H9 (cell line): Measurements from ENCODE around the gene MYO1D. TPM values are rescaled to one million over a fixed set of nuclear protein-coding genes. Genes with fewer than 3 reads are reported as not detected.

Source experiments
- DNase-seq: peaks from one replicate; pipeline ENCODE4 v3.0.0-alpha.2; 2017
- H2AFZ ChIP-seq: one replicate; pipeline ENCODE4 v1.6.1; 2013; ENCODE audit warnings: mild to moderate bottlenecking, low read length, control low read depth, moderate library complexity
- H2AK5ac ChIP-seq: 2 replicates; pipeline ENCODE4 v1.6.1; 2013; ENCODE audit warnings: low read length, control low read depth, mixed read lengths; ENCODE audit not compliant: insufficient read length
- H2BK120ac ChIP-seq: one replicate; pipeline ENCODE4 v1.6.1; 2013; ENCODE audit warnings: low read depth, mild to moderate bottlenecking, low read length, control low read depth, inconsistent platforms; ENCODE audit not compliant: poor library complexity, severe bottlenecking
- H2BK12ac ChIP-seq: 2 replicates; pipeline ENCODE4 v1.6.1; 2013; ENCODE audit warnings: low read length, control low read depth, mixed read lengths, low read depth; ENCODE audit not compliant: insufficient read length
- H2BK15ac ChIP-seq: 2 replicates; pipeline ENCODE4 v1.6.1; 2013; ENCODE audit warnings: low read depth, low read length, control low read depth
- H2BK20ac ChIP-seq: one replicate; pipeline ENCODE4 v1.6.1; 2013; ENCODE audit warnings: low read depth, mild to moderate bottlenecking, low read length, control low read depth, inconsistent platforms; ENCODE audit not compliant: poor library complexity, severe bottlenecking
- H2BK5ac ChIP-seq: 2 replicates; pipeline ENCODE4 v1.6.1; 2013; ENCODE audit warnings: low read length, control low read depth, mixed read lengths; ENCODE audit not compliant: insufficient read length
- H3K14ac ChIP-seq: 2 replicates; pipeline ENCODE4 v1.6.1; 2013; ENCODE audit warnings: low read length, control low read depth; ENCODE audit not compliant: insufficient read depth
- H3K18ac ChIP-seq: 2 replicates; pipeline ENCODE4 v1.6.1; 2013; ENCODE audit warnings: low read depth, mild to moderate bottlenecking, mixed read lengths, low read length, control low read depth; ENCODE audit not compliant: insufficient read length
- H3K23ac ChIP-seq: 2 replicates; pipeline ENCODE4 v1.6.1; 2013; ENCODE audit warnings: low read length, control low read depth, mixed read lengths, low read depth; ENCODE audit not compliant: insufficient read length
- H3K23me2 ChIP-seq: 2 replicates; pipeline ENCODE4 v1.6.1; 2013; ENCODE audit warnings: low read depth, mild to moderate bottlenecking, mixed read lengths, low read length, control low read depth; ENCODE audit not compliant: insufficient read length, poor library complexity, severe bottlenecking
- H3K27ac ChIP-seq: 2 replicates; pipeline ENCODE4 v1.5.1; 2013; ENCODE audit warnings: low read length, control low read depth, mixed read lengths, low read depth; ENCODE audit not compliant: insufficient read length
- H3K27me3 ChIP-seq: 2 replicates; pipeline ENCODE4 v1.6.1; 2013; ENCODE audit warnings: low read length, control low read depth, inconsistent platforms; ENCODE audit not compliant: insufficient read depth
- H3K4ac ChIP-seq: 2 replicates; pipeline ENCODE4 v1.6.1; 2013; ENCODE audit warnings: low read depth, mild to moderate bottlenecking, control low read depth, inconsistent platforms, low read length, moderate library complexity
- H3K4me1 ChIP-seq: 2 replicates; pipeline ENCODE4 v1.6.1; 2013; ENCODE audit warnings: low read length, control low read depth, inconsistent platforms; ENCODE audit not compliant: insufficient read depth
- H3K4me2 ChIP-seq: 2 replicates; pipeline ENCODE4 v1.6.1; 2013; ENCODE audit warnings: low read length, control low read depth, mixed read lengths; ENCODE audit not compliant: insufficient read length, insufficient read depth
- H3K56ac ChIP-seq: 2 replicates; pipeline ENCODE4 v1.6.1; 2013; ENCODE audit warnings: low read depth, mild to moderate bottlenecking, mixed read lengths, low read length, control low read depth; ENCODE audit not compliant: insufficient read length
- H3K79me1 ChIP-seq: 2 replicates; pipeline ENCODE4 v1.6.1; 2013; ENCODE audit warnings: low read depth, mild to moderate bottlenecking, moderate library complexity, low read length, control low read depth, inconsistent platforms; ENCODE audit not compliant: insufficient read depth, poor library complexity, severe bottlenecking
- H3K79me2 ChIP-seq: 2 replicates; pipeline ENCODE4 v1.6.1; 2013; ENCODE audit warnings: low read length, control low read depth, inconsistent platforms; ENCODE audit not compliant: insufficient read depth
- H3K9ac ChIP-seq: 2 replicates; pipeline ENCODE4 v1.6.1; 2013; ENCODE audit warnings: low read length, control low read depth, mixed read lengths; ENCODE audit not compliant: insufficient read length; ENCODE audit errors: extremely low read depth
- H3K9me3 ChIP-seq: one replicate; pipeline ENCODE4 v1.6.1; 2013; ENCODE audit warnings: low read depth, low read length, inconsistent platforms; ENCODE audit not compliant: control insufficient read depth
- H3T11ph ChIP-seq: one replicate; pipeline ENCODE4 v1.6.1; 2013; ENCODE audit warnings: mild to moderate bottlenecking, low read length, control low read depth, inconsistent platforms
- H4K20me1 ChIP-seq: one replicate; pipeline ENCODE4 v1.6.1; 2013; ENCODE audit not compliant: control insufficient read depth, insufficient read length, insufficient read depth
- H4K5ac ChIP-seq: 2 replicates; pipeline ENCODE4 v1.6.1; 2013; ENCODE audit warnings: low read depth, mild to moderate bottlenecking, mixed read lengths, low read length, control low read depth; ENCODE audit not compliant: insufficient read length
- H4K8ac ChIP-seq: replicated peaks from 2 replicates; pipeline ENCODE4 v1.6.1; 2013; ENCODE audit warnings: low read length, control low read depth, mixed read lengths, low read depth; ENCODE audit not compliant: insufficient read length
- H4K91ac ChIP-seq: 2 replicates; pipeline ENCODE4 v1.6.1; 2013; ENCODE audit warnings: low read depth, mild to moderate bottlenecking, moderate library complexity, mixed read lengths, low read length, control low read depth; ENCODE audit not compliant: insufficient read length
- H3K27ac Mint-ChIP-seq, 3 experiments: 2 replicates in 2 of 3; 3 replicates in 1 of 3; pipeline ENCODE4 v1.8.0; 2020 to 2021; ENCODE audit warnings: mixed read lengths in 3 of 3, mild to moderate bottlenecking in 1 of 3, moderate library complexity in 1 of 3
- H3K27me3 Mint-ChIP-seq: 2 replicates; pipeline ENCODE4 v1.8.0; 2021; ENCODE audit warnings: low read depth, mild to moderate bottlenecking, moderate library complexity, mixed read lengths
- H3K36me3 Mint-ChIP-seq, 3 experiments: 2 replicates in 2 of 3; 3 replicates in 1 of 3; pipeline ENCODE4 v1.8.0; 2020 to 2021; ENCODE audit warnings: low read depth in 3 of 3, mixed read lengths in 3 of 3; ENCODE audit not compliant: insufficient read depth in 1 of 3
- H3K4me1 Mint-ChIP-seq, 2 experiments: 2 replicates each; pipeline ENCODE4 v1.8.0; 2020; ENCODE audit warnings: mixed read lengths in 2 of 2
- H3K4me3 Mint-ChIP-seq, 2 experiments: 2 replicates in 1 of 2; 3 replicates in 1 of 2; pipeline ENCODE4 v1.8.0; 2020 to 2021; ENCODE audit warnings: mild to moderate bottlenecking in 2 of 2, mixed read lengths in 2 of 2, moderate library complexity in 1 of 2
- H3K9me3 Mint-ChIP-seq, 2 experiments: 2 replicates in 1 of 2; 3 replicates in 1 of 2; pipeline ENCODE4 v1.8.0; 2020; ENCODE audit warnings: mild to moderate bottlenecking in 2 of 2, mixed read lengths in 2 of 2, moderate library complexity in 1 of 2
- WGBS: extraction: QIAGEN DNeasy Blood & Tissue Kit; methylation state at CpG from one replicate; pipeline ENCODE4 v1.1.7; 2013; ENCODE audit warnings: missing lambda C conversion rate, low lambda C conversion rate, mixed read lengths; ENCODE audit not compliant: insufficient read length; ENCODE audit errors: extremely low coverage; 5-methylcytosine and 5-hydroxymethylcytosine counted together
- total RNA-seq: library from RNA; stranded (reverse); gene quantifications from 2 replicates; pipeline ENCODE4 v1.2.1, GENCODE V29; 2021
- TF ChIP-seq, protein P1 (sequence below): fragments of 200-600 bp; sonication (generic); conservative IDR thresholded peaks from 3 replicates; pipeline ENCODE4 v1.8.0; 2021; ENCODE audit warnings: antibody characterized with exemption, mild to moderate bottlenecking

MYO1D gene
- total RNA-seq, 1 experiment from 2014 or later, result 19.0 TPM

DNA sequence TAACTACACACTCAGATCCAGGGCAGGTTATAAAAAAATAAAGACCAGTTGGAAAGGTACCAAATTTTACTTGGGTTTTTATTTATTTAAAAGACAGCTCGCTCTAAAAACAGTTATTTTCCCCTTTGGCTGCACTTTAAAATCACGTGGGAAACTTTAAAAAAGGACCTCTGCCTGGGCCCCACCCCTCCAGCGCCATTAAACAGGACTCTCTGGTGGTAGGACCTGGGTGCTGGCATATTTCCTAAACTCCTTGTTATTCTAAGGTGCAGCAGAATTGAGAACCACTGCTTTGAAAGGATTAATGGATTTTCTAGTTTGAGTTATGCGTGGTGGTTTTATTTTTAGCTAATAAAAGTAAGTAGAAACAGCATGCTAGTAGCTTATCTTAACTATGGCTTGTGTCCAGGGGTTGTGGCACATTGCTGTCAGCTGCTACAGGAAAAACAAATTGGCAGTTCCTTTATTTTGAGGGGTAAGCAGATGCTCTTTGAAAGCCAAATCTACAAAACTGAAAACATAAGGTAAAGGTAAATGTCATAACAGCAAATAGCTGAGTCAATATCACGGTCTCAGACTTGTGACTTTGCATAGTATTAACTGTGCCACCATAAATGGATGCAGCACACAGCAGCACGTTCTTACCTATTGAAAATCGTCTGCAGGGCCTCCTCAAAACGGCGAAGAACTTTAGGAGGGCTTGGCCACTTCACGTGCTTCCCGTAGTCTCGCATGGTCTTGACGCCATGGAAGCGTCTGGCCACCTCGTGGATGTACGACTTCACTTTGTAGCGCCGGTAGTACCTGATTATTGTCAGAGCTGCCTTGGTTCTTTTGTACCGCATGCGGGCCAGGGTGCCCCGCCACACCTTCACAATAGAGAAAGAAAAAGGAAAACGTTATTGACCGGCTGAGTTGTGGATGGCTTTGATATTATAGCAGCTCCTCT lies 218.2 kb downstream of the MYO1D start:
- H3K14ac ChIP-seq, result no peak overlapping the region
- no peak overlapping the region for H2BK12ac ChIP-seq
- no peak overlapping the region for H3K4ac ChIP-seq
- H3K27ac ChIP-seq, result no peak overlapping the region
- H3K4me3 Mint-ChIP-seq, result no peak overlapping the region
- H3T11ph ChIP-seq, result no peak overlapping the region
- H3K18ac ChIP-seq, result no peak overlapping the region
- H2AK5ac ChIP-seq, result no peak overlapping the region
- no peak for DNase-seq
- H3K79me1 ChIP-seq, result no peaks in the 10 kb centered on the region
- H3K27ac Mint-ChIP-seq, result no peak overlapping the region
- no peaks in the 10 kb centered on the region for H3K27me3 ChIP-seq
- H3K9me3 ChIP-seq, result no peaks in the 10 kb centered on the region
- H3K23ac ChIP-seq, result no peak overlapping the region
- H4K8ac ChIP-seq, result no peak overlapping the region
- H3K79me2 ChIP-seq, result no peaks in the 10 kb centered on the region
- WGBS, result no CpG with 5 or more reads among the region's 23 CpGs
- no peaks in the 10 kb centered on the region for H4K20me1 ChIP-seq
- H3K36me3 Mint-ChIP-seq, result peaks cover 0 to 5% (median 4%) of the 10 kb centered on the region in 3 experiments; a peak in 4 of 7 replicates
- no peak overlapping the region for H2AFZ ChIP-seq
- H3K56ac ChIP-seq, result no peak overlapping the region
- no peak overlapping the region for H2BK5ac ChIP-seq
- H2BK15ac ChIP-seq, result no peak overlapping the region
- no peak overlapping the region for H3K4me2 ChIP-seq
- no peak overlapping the region for H2BK20ac ChIP-seq
- H3K4me1 Mint-ChIP-seq, result no peaks in the 10 kb centered on the region; a peak in 1 of 4 replicates
- no peak overlapping the region for H3K9ac ChIP-seq
- no peak overlapping the region for H4K5ac ChIP-seq
- TF ChIP-seq, protein P1, sequence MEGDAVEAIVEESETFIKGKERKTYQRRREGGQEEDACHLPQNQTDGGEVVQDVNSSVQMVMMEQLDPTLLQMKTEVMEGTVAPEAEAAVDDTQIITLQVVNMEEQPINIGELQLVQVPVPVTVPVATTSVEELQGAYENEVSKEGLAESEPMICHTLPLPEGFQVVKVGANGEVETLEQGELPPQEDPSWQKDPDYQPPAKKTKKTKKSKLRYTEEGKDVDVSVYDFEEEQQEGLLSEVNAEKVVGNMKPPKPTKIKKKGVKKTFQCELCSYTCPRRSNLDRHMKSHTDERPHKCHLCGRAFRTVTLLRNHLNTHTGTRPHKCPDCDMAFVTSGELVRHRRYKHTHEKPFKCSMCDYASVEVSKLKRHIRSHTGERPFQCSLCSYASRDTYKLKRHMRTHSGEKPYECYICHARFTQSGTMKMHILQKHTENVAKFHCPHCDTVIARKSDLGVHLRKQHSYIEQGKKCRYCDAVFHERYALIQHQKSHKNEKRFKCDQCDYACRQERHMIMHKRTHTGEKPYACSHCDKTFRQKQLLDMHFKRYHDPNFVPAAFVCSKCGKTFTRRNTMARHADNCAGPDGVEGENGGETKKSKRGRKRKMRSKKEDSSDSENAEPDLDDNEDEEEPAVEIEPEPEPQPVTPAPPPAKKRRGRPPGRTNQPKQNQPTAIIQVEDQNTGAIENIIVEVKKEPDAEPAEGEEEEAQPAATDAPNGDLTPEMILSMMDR, result no peak
- H3K9me3 Mint-ChIP-seq, result no peaks in the 10 kb centered on the region
- no peak overlapping the region for H4K91ac ChIP-seq
- H3K4me1 ChIP-seq, result no peaks in the 10 kb centered on the region
- H2BK120ac ChIP-seq, result no peak overlapping the region
- no peaks in the 10 kb centered on the region for H3K27me3 Mint-ChIP-seq
- H3K23me2 ChIP-seq, result no peaks in the 10 kb centered on the region
